Cardiac fibroblast (primary cell): ENCODE measurements around the gene JOSD2.
A peak's percentile ranks its signal among the peaks of the same experiment; 100 is the strongest.

Source experiments
- DNase-seq, 2 donors: peaks; one replicate each; pipeline versions ENCODE4 v3.0.0 to v3.0.0-alpha.2; 2010; ENCODE audit warnings: low read depth in 2 of 2
- H3K4me3 ChIP-seq, 2 donors: replicated peaks in 1 of 2; 1 replicate in 1 of 2; 2 replicates in 1 of 2; pipeline ENCODE4 v1.5.1; 2011; ENCODE audit warnings: low read depth in 2 of 2, low read length in 2 of 2, mild to moderate bottlenecking in 2 of 2, moderate library complexity in 1 of 2
- TF ChIP-seq, protein P1 (sequence below): IDR thresholded peaks from one replicate; pipeline ENCODE4 v1.5.1; 2011; ENCODE audit warnings: low read depth, mild to moderate bottlenecking, low read length, inconsistent platforms

JOSD2 gene

DNA sequence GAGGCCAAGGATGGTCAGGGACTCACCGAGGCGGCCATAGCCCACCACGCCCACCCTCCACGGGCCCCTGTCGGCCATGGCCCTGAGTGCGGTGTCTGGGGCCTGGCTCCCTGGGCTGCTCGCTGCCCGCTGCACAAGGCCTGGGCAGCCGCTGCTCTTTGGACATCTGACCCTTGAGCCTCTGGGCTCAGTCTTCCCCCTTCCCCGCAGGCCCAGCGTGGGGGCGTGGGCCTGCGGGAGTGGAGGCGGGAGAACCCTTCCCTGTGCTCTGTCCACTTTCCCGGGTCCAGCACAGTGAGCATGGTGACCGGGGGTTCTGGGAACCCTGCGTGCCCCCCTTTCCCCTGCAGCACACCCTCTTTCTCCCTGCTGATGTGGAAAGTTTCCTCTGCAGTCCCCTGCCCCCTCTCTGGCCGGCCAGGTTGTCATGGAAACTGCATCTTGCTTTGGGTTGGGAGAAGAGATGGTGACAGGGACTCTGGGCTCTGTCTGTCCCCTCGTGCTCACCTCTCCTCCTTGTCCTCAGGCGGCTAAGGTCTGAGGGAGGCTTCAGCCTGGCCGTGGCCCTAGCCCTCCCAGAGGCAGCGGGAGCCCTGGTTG is 2.9 kb upstream of the JOSD2 start, which contains the start of gene ASPDH:
Gene ASPDH, minus strand, starts transcription at position 168 of the 600 bp plus-strand sequence. Its CDS starts 90 bp downstream, at position 78.
- H3K4me3 ChIP-seq: no peak within 1 kb of the TSS
- TF ChIP-seq, protein P1, sequence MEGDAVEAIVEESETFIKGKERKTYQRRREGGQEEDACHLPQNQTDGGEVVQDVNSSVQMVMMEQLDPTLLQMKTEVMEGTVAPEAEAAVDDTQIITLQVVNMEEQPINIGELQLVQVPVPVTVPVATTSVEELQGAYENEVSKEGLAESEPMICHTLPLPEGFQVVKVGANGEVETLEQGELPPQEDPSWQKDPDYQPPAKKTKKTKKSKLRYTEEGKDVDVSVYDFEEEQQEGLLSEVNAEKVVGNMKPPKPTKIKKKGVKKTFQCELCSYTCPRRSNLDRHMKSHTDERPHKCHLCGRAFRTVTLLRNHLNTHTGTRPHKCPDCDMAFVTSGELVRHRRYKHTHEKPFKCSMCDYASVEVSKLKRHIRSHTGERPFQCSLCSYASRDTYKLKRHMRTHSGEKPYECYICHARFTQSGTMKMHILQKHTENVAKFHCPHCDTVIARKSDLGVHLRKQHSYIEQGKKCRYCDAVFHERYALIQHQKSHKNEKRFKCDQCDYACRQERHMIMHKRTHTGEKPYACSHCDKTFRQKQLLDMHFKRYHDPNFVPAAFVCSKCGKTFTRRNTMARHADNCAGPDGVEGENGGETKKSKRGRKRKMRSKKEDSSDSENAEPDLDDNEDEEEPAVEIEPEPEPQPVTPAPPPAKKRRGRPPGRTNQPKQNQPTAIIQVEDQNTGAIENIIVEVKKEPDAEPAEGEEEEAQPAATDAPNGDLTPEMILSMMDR: no peak
- DNase-seq: no peak

DNA sequence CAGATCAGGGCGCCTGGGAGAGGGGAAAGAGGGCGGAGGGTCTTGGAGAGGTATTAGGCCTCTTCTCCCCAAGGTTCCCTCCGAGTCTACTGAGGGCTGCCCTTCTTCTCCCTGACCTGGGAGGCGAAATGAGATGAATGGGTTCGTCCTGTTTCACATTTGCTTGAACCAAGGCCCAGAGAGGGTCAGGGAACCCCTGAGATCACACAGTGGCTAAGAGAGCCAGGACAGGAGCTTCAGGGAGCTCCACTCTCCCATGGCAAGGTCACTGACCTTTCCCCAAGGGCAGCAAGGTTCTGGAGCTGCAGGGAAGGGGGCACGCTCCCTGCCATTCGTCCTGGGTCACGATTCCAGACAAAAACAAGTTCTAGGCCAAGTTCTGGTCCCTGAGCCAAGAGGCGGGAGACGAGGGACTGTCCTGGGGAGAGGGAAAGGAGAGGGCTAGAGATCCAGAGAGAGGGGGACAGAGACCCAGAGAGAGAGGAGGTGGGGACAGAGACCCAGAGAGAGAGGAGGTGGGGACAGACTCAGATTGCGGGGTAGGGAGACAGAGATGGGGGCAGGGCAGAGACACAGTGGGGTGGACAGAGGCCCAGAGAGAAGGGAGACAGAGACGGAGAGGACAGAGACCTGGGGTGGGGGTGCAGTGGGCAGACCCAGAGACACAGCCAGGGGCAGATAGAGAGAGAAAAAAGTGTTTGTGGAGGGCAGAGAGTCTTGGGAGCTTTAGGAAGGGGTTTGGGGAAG is 2.2 kb upstream of the JOSD2 start:
- no peak overlapping the region for H3K4me3 ChIP-seq
- DNase-seq: no peak
- TF ChIP-seq, protein P1: no peak

DNA sequence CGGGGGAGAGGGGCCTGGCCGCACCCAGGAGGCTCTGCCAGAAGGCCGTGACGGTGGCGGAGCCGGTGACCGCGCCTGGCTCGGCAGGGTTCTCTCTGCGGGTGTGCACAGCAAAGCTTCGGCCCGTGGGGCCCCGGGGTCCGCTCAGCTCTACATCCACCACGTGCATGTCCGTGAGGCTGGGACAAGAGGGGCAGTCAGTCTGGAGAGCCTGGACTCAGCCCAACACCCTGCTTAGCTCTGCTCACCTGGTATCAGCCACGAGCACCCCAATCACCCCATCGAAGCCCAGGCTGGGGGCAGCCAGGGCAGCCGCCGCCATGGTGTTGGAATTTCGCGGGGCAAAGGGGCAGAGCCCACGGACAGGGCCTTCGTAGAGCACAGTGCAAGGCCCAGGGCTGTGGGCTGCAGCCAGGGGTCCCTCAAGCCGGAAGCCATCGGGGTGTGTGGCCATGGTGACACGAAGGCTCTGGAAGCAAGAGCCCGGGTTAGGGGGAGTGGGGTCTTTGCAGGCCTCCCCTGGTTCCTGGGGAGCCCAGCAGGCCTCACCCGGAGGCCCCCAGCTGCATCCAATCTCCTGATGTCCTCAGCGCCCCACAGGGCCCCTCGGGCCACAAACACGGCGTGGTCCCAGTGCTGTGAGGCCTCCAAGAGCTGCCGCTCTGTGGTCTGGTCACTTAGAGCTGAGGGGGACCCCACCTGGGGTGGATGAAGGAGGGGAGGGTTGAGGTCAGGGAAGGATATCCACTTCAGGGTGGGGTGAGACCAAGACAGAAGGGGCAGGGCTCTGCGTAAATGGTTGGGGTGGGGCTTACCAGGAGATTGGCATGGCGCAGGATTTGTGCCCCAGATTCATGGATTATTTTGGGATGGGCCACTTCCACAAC is 1.4 kb upstream of the JOSD2 start:
- TF ChIP-seq, protein P1: no peak
- H3K4me3 ChIP-seq: peak overlapping the region in 1 of 2 donors; percentile 69
- DNase-seq: no peak

DNA sequence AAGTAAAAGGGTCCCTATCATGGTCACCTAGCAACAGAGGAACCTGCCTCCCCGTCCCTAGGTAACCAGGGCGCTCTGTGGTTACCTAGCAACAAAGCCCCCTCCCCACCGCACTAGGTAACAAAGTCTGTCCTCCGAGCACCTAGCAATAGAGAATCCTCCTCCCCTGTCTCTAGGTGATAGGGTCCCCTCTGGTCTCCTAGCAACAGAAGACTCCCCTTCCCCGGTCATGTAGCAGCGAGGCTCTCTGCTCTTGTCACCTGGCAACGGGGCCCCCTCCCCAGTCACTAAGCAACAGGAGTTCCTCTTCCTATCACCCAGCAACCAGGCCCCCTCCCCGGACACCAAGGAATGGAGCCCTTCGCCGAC is 307 bp downstream of the JOSD2 start:
- peak overlapping the region; percentile 79 to 84 for H3K4me3 ChIP-seq
- TF ChIP-seq, protein P1: no peak
- DNase-seq: peak in 1 of 2 donors; percentile 17

DNA sequence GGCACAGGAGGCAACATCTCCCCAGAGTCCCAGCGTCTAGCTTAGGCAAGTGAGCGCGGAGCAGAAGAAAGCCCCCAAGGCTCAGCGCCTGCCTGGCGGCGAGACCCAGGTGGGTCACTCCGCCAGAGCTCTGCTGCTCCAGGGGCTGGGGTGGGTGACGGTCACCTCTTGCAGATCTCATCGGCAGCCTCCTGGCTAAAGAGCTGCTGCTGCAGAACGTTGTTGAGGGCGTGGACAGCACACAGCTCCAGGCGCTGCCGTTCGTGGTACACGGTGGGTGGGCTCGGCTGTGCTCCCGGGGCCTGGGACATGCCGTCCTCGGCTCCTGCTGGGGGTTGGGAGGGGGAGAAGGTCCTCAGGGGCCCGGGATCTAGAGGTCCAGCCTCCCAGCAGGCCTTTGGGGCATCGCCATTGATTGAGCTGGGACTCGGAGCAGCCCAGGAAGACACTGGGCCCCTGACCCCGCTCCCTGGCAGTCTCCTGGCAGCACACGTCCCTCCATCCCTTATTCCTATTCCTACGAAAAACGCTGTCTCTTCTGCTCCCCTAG is 795 bp downstream of the JOSD2 start:
- TF ChIP-seq, protein P1: no peak
- peak overlapping the region; percentile 79 to 84 for H3K4me3 ChIP-seq
- DNase-seq: peak in 1 of 2 donors; percentile 23

DNA sequence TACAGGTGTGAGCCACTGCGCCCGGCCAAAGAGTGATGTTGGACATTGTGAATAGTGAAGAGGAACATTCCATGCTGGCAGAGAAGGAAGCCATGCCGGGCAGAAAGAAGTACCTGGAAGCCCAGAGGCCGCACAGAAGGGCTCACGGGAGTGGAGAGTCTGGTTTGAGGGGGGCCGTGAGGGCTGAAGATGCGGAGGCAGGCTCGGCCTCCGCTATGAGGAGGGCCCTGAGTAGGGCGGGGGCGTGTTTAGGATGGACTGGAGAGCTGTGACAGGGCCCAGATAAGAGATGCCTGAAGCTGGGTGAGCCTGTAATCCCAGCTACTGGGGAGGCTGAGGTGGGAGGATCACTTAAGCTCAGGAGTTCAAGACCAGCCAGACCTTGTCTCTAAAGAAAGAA is 1.6 kb downstream of the JOSD2 start:
- no peak for DNase-seq
- no peak overlapping the region for H3K4me3 ChIP-seq
- TF ChIP-seq, protein P1: no peak
